ENCODE data around the gene DPH7.
"Not testable (repeated sequence)": the region's sequence is repeated elsewhere in the genome, so short reads cannot be mapped to it uniquely, and the experiment has no call there.

Gene DPH7

GRCh38 chr9:137550958-137551263 lies 27.8 kb downstream of the DPH7 start:
- not testable (repeated sequence) for H3K9me3 ChIP-seq (ENCODE audit: control insufficient read depth, low read length); H3K36me3 ChIP-seq (ENCODE audit: control insufficient read depth, insufficient read depth, low read length); H3K4me3 ChIP-seq (ENCODE audit: low read length); H3K27me3 ChIP-seq (ENCODE audit: control insufficient read depth, insufficient read depth, low read length)
- peak overlapping the region; percentile 59 for H3K9ac ChIP-seq (ENCODE audit: low read length)
- H3K4me1 ChIP-seq (ENCODE audit: control insufficient read depth, insufficient read depth, low read length), result peaks cover 13% of the 10 kb centered on the region

DNA sequence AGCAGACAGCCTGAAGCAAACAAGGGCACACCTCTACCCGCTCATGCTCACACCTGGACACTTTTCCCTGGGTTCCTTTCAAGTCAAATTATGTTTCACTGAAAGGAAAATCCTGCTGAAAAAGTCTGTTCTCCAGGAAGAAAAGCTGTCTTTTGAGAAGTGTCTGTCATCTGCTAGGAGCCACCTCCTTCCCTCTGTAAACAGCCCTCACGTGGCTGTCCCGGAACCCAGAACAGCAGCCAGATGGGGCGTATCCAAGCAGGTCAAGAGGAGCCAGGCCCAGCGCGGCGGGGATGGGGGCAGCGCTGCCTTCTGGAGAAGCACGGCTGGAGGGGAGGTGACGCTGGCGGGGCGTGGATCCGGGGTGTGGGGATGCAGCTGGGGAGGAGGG lies 28.5 kb downstream of the DPH7 start, which contains the start of gene PNPLA7:
TSS of gene PNPLA7 (minus strand) at position 172 of the 391 bp plus-strand sequence. CDS start 205 bp downstream, outside the sequence.
- H3K4me1 ChIP-seq (ENCODE audit: control insufficient read depth, insufficient read depth, low read length), result peaks cover 13% of the 10 kb centered on the region
- no peaks in the 10 kb centered on the region for H3K36me3 ChIP-seq (ENCODE audit: control insufficient read depth, insufficient read depth, low read length)
- H3K9me3 ChIP-seq (ENCODE audit: control insufficient read depth, low read length), result no peaks in the 10 kb centered on the region
- no peaks in the 10 kb centered on the region for H3K27me3 ChIP-seq (ENCODE audit: control insufficient read depth, insufficient read depth, low read length)
- peak within 1 kb of the TSS; percentile 32 for H3K4me3 ChIP-seq (ENCODE audit: low read length)
- H3K9ac ChIP-seq (ENCODE audit: low read length), result peak within 1 kb of the TSS; percentile 59

GRCh38 chr9:137547687-137548543 lies 30.8 kb downstream of the DPH7 start:
- H3K9ac ChIP-seq (ENCODE audit: low read length), result no peak overlapping the region
- H3K36me3 ChIP-seq (ENCODE audit: control insufficient read depth, insufficient read depth, low read length), result no peaks in the 10 kb centered on the region
- H3K27me3 ChIP-seq (ENCODE audit: control insufficient read depth, insufficient read depth, low read length), result no peaks in the 10 kb centered on the region
- H3K9me3 ChIP-seq (ENCODE audit: control insufficient read depth, low read length), result no peaks in the 10 kb centered on the region
- H3K4me3 ChIP-seq (ENCODE audit: low read length), result no peak overlapping the region
- peaks cover 13% of the 10 kb centered on the region for H3K4me1 ChIP-seq (ENCODE audit: control insufficient read depth, insufficient read depth, low read length)

DNA sequence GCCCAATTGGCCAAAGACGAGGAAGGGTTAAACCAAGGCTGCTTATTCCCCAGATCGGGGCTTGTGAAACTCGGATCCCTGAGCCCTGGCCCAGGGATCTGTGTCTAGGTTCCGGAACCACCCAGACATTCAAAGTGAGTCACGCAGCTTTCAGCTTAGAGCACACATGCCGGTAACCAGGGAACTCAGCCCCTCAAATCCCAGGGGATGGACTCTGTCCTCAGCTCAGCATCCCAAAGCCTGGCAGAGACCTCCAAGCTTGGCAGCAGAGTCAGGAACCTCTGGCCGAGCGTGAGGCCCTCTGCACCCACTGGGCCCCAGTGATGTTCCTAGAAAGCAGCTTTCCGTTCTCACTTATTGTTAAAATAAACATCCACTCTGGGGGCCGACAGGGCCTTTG lies 33.6 kb downstream of the DPH7 start:
- no peaks in the 10 kb centered on the region for H3K36me3 ChIP-seq (ENCODE audit: control insufficient read depth, insufficient read depth, low read length)
- no peaks in the 10 kb centered on the region for H3K27me3 ChIP-seq (ENCODE audit: control insufficient read depth, insufficient read depth, low read length)
- H3K9me3 ChIP-seq (ENCODE audit: control insufficient read depth, low read length), result no peaks in the 10 kb centered on the region
- H3K9ac ChIP-seq (ENCODE audit: low read length), result no peak overlapping the region
- no peak overlapping the region for H3K4me3 ChIP-seq (ENCODE audit: low read length)
- H3K4me1 ChIP-seq (ENCODE audit: control insufficient read depth, insufficient read depth, low read length), result peaks cover 4% of the 10 kb centered on the region

DNA sequence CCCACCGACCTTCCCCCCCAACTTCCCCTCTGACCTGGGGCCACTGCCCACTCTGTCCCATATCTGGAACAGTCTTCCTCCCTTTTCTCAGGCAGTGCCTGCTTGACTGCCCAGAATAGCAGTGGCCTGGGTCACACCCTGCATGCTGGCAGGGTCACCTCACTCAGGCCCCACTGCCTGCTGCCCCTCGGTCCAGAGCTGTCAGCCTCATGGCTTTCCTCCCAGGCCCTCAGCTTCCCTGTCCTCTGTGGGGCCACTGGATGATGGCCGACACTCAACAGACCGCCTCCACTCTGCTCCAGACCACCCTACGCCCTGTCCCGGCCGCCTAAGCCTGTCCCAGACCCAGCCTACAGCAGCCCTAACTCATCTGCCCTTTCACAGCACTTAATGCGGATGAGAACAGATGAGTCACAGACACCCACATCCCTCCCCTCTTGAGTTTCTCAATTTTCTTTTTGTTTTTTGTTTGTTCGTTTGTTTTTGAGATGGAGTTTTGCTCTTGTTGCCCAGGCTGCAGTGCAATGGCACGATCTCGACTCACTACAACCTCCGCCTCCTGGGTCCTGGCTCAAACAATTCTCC lies 34.5 kb downstream of the DPH7 start:
- Histone ChIP-seq H3K9me3 (ENCODE audit: control insufficient read depth, low read length) (no peaks in the 10 kb centered on the region), H3K36me3 (ENCODE audit: control insufficient read depth, insufficient read depth, low read length) (no peaks in the 10 kb centered on the region), H3K9ac (ENCODE audit: low read length) (no peak overlapping the region), H3K4me1 (ENCODE audit: control insufficient read depth, insufficient read depth, low read length) (no peaks in the 10 kb centered on the region), H3K27me3 (ENCODE audit: control insufficient read depth, insufficient read depth, low read length) (no peaks in the 10 kb centered on the region), H3K4me3 (ENCODE audit: low read length) (no peak overlapping the region)

DNA sequence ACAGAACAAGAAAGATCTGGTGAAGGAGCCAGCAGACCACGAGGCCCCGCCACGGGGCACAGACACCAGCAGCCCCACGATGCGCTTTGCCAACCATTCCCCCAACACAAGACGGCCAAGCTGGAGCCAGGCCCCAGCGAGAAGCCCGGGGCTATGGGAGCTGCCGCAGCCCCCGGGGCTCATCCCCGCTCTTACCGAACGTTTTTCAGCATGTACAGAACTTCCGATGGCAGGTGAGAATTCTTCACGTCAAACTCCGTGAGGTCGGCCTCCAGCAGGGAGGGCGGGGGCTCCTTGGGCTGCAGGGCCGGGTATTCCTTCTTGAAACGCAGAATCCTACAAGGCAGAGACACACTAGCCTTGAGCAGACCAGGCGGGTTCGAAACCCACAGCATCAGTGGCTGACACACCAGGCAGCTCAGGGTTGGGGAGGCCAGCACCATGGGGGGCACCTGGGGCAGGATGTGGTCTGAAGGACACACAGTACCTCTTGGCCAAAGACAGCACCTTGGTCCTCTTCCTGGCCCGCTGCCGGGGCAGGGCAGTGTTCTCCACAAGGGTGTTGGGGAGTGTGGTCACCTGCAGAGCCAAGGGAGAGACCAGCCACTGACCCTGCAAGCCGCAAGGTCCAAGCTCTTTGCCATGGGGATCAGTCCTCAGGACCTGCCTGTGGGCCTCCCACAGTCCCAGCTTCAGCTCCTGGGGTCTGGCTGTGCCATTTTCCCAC lies 35.3 kb downstream of the DPH7 start:
- Histone ChIP-seq H3K27me3 (ENCODE audit: control insufficient read depth, insufficient read depth, low read length) (no peaks in the 10 kb centered on the region), H3K9me3 (ENCODE audit: control insufficient read depth, low read length) (no peaks in the 10 kb centered on the region), H3K4me1 (ENCODE audit: control insufficient read depth, insufficient read depth, low read length) (no peaks in the 10 kb centered on the region), H3K9ac (ENCODE audit: low read length) (no peak overlapping the region), H3K36me3 (ENCODE audit: control insufficient read depth, insufficient read depth, low read length) (no peaks in the 10 kb centered on the region), H3K4me3 (ENCODE audit: low read length) (no peak overlapping the region)

DNA sequence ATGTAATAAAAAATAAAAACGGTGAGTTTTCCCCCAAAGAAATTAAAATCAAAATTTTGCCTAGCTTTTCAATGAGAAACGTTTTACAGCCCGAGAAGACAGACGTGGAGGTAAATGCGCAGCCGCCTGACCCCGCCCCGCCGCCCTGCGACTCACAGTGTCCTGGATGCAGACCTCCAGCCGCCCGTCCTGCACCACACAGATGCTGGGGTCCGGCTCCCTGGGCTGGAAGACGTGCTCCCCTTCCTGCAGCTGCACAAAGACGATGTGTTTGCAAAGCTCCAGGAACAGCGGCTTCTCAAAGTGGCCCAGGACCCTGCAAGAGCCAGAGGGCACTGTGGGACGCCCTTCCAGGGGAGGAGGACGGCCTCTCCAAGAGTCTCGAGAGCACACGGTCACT lies 36.2 kb downstream of the DPH7 start:
- H3K27me3 ChIP-seq (ENCODE audit: control insufficient read depth, insufficient read depth, low read length), result no peaks in the 10 kb centered on the region
- no peaks in the 10 kb centered on the region for H3K9me3 ChIP-seq (ENCODE audit: control insufficient read depth, low read length)
- no peaks in the 10 kb centered on the region for H3K36me3 ChIP-seq (ENCODE audit: control insufficient read depth, insufficient read depth, low read length)
- H3K4me1 ChIP-seq (ENCODE audit: control insufficient read depth, insufficient read depth, low read length), result no peaks in the 10 kb centered on the region
- H3K4me3 ChIP-seq (ENCODE audit: low read length), result no peak overlapping the region
- no peak overlapping the region for H3K9ac ChIP-seq (ENCODE audit: low read length)

GRCh38 chr9:137540536-137540935 lies 38.2 kb downstream of the DPH7 start:
- H3K4me3 ChIP-seq (ENCODE audit: low read length), result no peak overlapping the region
- no peak overlapping the region for H3K9ac ChIP-seq (ENCODE audit: low read length)
- no peaks in the 10 kb centered on the region for H3K36me3 ChIP-seq (ENCODE audit: control insufficient read depth, insufficient read depth, low read length)
- no peaks in the 10 kb centered on the region for H3K9me3 ChIP-seq (ENCODE audit: control insufficient read depth, low read length)
- no peaks in the 10 kb centered on the region for H3K4me1 ChIP-seq (ENCODE audit: control insufficient read depth, insufficient read depth, low read length)
- H3K27me3 ChIP-seq (ENCODE audit: control insufficient read depth, insufficient read depth, low read length), result no peaks in the 10 kb centered on the region

DNA sequence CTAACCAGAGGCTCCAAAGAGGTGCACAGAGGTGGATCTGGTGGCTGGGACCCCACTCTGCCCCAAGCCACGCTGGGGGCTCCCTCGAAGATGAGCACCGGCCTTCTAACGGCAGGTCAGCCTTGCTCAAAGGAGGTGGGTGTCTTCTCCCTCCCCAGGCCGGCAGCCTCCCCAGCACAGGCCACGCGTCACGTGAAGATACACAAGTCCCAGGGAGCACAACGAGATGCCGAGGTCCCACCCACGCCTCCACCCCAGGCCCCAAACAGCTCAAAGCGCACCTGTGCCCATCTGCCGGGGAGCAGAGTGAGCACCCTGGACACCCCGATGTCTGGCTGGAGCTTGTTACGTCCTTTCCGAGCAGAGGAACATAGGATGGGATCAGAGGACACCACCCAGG lies 40.7 kb downstream of the DPH7 start:
- H3K27me3 ChIP-seq (ENCODE audit: control insufficient read depth, insufficient read depth, low read length), result no peaks in the 10 kb centered on the region
- H3K36me3 ChIP-seq (ENCODE audit: control insufficient read depth, insufficient read depth, low read length), result no peaks in the 10 kb centered on the region
- H3K9me3 ChIP-seq (ENCODE audit: control insufficient read depth, low read length), result no peaks in the 10 kb centered on the region
- no peak overlapping the region for H3K4me3 ChIP-seq (ENCODE audit: low read length)
- peaks cover 8% of the 10 kb centered on the region for H3K4me1 ChIP-seq (ENCODE audit: control insufficient read depth, insufficient read depth, low read length)
- H3K9ac ChIP-seq (ENCODE audit: low read length), result no peak overlapping the region

DNA sequence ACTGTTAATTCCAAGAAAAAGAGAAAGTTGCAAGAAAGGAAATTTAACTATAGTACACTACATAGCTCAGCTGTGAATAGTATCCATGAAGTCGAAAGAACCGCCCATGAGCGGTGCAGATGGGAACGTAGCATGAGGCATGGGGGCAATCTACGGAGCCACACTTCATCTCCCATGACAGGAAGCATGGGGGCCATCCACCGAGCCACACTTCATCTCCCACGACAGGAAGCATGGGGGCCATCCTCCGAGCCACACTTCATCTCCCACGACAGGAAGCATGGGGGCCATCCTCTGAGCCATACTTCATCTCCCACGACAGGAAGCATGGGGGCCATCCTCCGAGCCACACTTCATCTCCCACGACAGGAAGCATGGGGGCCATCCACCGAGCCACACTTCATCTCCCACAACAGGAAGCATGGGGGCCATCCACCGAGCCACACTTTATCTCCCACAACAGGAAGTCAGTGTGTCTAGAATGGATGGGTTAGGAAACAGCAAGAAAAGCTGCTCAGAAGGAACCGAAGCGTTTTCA lies 42.1 kb downstream of the DPH7 start:
- H3K9me3 ChIP-seq (ENCODE audit: control insufficient read depth, low read length); H3K27me3 ChIP-seq (ENCODE audit: control insufficient read depth, insufficient read depth, low read length); H3K4me3 ChIP-seq (ENCODE audit: low read length); H3K36me3 ChIP-seq (ENCODE audit: control insufficient read depth, insufficient read depth, low read length); H3K9ac ChIP-seq (ENCODE audit: low read length); H3K4me1 ChIP-seq (ENCODE audit: control insufficient read depth, insufficient read depth, low read length): not testable (repeated sequence)

DNA sequence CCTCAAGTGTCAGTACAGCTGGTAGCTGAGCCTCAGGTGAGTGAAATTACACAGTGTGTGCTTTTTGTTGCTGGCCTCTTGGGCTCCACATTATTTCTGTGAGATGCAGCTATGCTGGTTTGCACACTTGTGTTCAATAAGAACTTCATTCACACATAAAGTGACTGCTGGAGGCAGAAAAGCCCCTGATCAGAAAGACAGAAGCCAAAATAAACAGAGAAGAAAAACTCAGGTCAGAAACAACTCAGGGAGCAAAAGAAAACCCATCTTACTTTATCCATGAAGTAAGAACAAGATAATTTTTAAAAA lies 43.7 kb downstream of the DPH7 start:
- H3K27me3 ChIP-seq (ENCODE audit: control insufficient read depth, insufficient read depth, low read length), result no peaks in the 10 kb centered on the region
- H3K9ac ChIP-seq (ENCODE audit: low read length), result no peak overlapping the region
- H3K4me1 ChIP-seq (ENCODE audit: control insufficient read depth, insufficient read depth, low read length), result peaks cover 12% of the 10 kb centered on the region
- H3K9me3 ChIP-seq (ENCODE audit: control insufficient read depth, low read length), result no peaks in the 10 kb centered on the region
- H3K4me3 ChIP-seq (ENCODE audit: low read length), result no peak overlapping the region
- no peaks in the 10 kb centered on the region for H3K36me3 ChIP-seq (ENCODE audit: control insufficient read depth, insufficient read depth, low read length)
